Hepatocyte (in vitro differentiated cells): ENCODE results near the gene BLOC1S4.

Source experiments
- EZH2 ChIP-seq: fragments of 200-600 bp; sonication (generic); IDR thresholded peaks from 2 replicates; pipeline ENCODE4 v1.6.1; 2016; ENCODE audit warnings: antibody characterized with exemption, mild to moderate bottlenecking, borderline replicate concordance
- TF ChIP-seq, protein P1 (sequence below): fragments of 200-600 bp; sonication (generic); IDR thresholded peaks from 2 replicates; pipeline ENCODE4 v1.5.1; 2016; ENCODE audit warnings: antibody characterized with exemption, mild to moderate bottlenecking; ENCODE audit not compliant: poor library complexity

DNA sequence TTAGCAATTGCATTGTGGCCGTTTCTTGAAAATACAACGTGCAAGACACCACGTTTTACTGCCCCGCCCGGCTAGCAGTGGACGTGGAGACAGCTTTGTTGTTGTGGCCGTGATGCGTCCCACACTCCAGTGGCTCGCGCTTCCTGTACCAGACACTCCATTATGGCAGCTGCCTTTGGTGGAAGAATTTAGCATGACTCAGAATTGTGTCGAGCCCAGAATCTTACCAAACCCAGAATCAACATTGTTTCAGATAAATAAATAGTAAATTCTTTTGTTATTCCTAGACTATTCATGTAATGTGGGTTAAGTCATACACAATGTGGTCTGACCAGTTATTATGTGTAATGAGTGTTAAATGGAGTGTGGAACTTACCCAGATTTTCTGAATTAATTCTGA, 47.6 kb upstream of the BLOC1S4 start:
- TF ChIP-seq, protein P1, sequence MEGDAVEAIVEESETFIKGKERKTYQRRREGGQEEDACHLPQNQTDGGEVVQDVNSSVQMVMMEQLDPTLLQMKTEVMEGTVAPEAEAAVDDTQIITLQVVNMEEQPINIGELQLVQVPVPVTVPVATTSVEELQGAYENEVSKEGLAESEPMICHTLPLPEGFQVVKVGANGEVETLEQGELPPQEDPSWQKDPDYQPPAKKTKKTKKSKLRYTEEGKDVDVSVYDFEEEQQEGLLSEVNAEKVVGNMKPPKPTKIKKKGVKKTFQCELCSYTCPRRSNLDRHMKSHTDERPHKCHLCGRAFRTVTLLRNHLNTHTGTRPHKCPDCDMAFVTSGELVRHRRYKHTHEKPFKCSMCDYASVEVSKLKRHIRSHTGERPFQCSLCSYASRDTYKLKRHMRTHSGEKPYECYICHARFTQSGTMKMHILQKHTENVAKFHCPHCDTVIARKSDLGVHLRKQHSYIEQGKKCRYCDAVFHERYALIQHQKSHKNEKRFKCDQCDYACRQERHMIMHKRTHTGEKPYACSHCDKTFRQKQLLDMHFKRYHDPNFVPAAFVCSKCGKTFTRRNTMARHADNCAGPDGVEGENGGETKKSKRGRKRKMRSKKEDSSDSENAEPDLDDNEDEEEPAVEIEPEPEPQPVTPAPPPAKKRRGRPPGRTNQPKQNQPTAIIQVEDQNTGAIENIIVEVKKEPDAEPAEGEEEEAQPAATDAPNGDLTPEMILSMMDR, result no peak
- TF ChIP-seq EZH2, result no peak
